Left lung (tissue), 10 donors: ENCODE data around the gene CD79A. TPM values are rescaled to one million over a fixed set of nuclear protein-coding genes. Genes with fewer than 3 reads are reported as not detected.

ENCODE experiments used
- ATAC-seq: fragments of 200-7000 bp; cut with Tn5 transposase; one replicate; pipeline ENCODE4 v1.9.1; 2020; ENCODE audit warnings: moderate library complexity
- DNase-seq, 4 donors: peaks; one replicate each; pipeline ENCODE4 v3.0.0-alpha.2; 2013 to 2020
- H3K27ac ChIP-seq, 2 donors: fragments of 200-600 bp; sonication (generic) in 1 of 2; one replicate each; pipeline versions ENCODE4 v1.5.0 to v1.8.0; 2020 to 2021
- H3K27me3 ChIP-seq, 2 donors: fragments of 200-600 bp; sonication (generic) in 1 of 2; one replicate each; pipeline versions ENCODE4 v1.5.0 to v1.8.0; 2020 to 2021
- H3K36me3 ChIP-seq, 2 donors: fragments of 200-600 bp; sonication (generic) in 1 of 2; one replicate each; pipeline versions ENCODE4 v1.5.0 to v1.8.0; 2020 to 2021
- H3K4me1 ChIP-seq, 2 donors: fragments of 200-600 bp; one replicate each; pipeline ENCODE4 v1.8.0; 2021
- H3K4me3 ChIP-seq, 2 donors: fragments of 200-600 bp; sonication (generic) in 1 of 2; one replicate each; pipeline versions ENCODE4 v1.5.0 to v1.8.0; 2020 to 2021; ENCODE audit warnings: mild to moderate bottlenecking in 1 of 2
- H3K9me3 ChIP-seq, 2 donors: fragments of 200-600 bp; sonication (generic) in 1 of 2; one replicate each; pipeline versions ENCODE4 v1.5.0 to v1.8.0; 2020 to 2021
- CTCF ChIP-seq, 2 donors: fragments of 200-600 bp; sonication (generic) in 1 of 2; IDR thresholded peaks; one replicate each; pipeline versions ENCODE4 v1.5.0 to v1.8.0; 2021; ENCODE audit warnings: antibody characterized with exemption in 2 of 2
- intact Hi-C, 2 donors: fragments of 100-400 bp; cut with DNase I; formaldehyde crosslinking; loops; one replicate each; pipeline versions ENCODE4 v1.11.2 to v1.14.2; 2022
- polyA plus RNA-seq, 6 donors: library from polyadenylated mRNA; unstranded; fragments of 120-200 nt; gene quantifications; one replicate each; pipeline ENCODE4 v1.2.1, GENCODE V29; 2013; ENCODE audit not compliant: insufficient read length in 6 of 6
- total RNA-seq, 2 donors: library from RNA; stranded (reverse); fragmentation: NEBNext Ultra II Directional; extraction: Animal tissue kit (Norgen Biotek cat#: 25700); gene quantifications; one replicate each; pipeline ENCODE4 v1.2.1, GENCODE V29; 2021
- donor health status: DM: no; HTN: yes; CAD: no.
- donor health status: DM: no; HTN: no; CAD: no.

CD79A gene
- total and polyA plus RNA-seq, 8 donors, result 0.51 to 2.3 (median 1.2) TPM

DNA sequence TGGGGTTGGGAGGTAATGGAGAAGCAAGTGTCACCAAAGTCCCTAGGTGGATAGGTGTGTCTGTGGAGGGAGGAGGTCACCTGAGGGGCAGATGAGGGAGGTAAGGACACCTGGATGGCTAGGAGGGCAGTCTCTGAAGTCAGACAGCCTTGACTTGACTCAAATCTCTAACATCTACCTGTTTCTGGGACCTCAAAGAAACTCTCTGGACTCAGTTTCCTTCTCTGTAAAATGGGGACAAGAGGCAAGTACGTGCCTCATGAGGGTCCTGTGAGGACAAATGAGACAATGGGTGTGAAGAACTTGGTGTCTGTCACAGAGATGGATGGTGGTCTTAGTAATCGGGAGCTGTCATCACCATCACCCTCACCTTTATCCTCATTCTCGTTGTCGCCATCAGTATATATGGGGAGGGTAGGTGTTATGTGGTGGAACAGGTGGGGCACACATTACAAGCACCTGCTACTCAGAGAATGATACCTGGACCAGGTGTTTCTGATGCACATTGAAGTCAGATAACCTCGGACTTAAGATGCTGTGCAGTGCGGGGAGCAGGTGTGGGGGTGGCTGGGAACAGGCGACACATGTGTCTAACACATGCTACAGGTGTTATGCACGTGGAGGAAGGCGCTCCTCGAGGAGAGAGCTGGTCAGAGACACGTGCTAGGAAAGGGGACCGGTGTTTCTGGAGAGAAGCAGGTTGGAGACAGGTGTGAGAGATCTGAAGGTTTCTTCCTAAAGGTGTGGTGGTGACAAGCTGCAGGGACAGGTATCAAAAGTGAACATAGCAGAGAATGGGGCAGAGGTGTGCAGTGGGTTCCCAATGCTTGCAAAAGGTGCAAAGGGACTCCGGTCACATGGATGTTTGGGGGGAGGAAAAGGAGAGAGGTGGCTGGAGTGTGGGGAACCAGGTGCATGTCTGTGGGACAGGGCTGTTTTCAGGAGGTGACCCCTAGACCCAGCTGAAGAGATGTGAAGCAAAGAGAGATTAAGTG, 47.4 kb downstream of the CD79A start:
- TF ChIP-seq CTCF (IDR thresholded peaks at IDR 0.05), result no peak
- no peak for DNase-seq
- H3K27me3 ChIP-seq, result peaks cover 40 to 99% of the 10 kb centered on the region in 2 donors
- no peaks in the 10 kb centered on the region for H3K36me3 ChIP-seq
- intact Hi-C loops, result no loop called here
- H3K4me3 ChIP-seq, result no peak overlapping the region
- peaks cover 10 to 20% of the 10 kb centered on the region in 2 donors for H3K4me1 ChIP-seq
- ATAC-seq, result no peak
- no peaks in the 10 kb centered on the region for H3K9me3 ChIP-seq
- H3K27ac ChIP-seq, result no peak overlapping the region

DNA sequence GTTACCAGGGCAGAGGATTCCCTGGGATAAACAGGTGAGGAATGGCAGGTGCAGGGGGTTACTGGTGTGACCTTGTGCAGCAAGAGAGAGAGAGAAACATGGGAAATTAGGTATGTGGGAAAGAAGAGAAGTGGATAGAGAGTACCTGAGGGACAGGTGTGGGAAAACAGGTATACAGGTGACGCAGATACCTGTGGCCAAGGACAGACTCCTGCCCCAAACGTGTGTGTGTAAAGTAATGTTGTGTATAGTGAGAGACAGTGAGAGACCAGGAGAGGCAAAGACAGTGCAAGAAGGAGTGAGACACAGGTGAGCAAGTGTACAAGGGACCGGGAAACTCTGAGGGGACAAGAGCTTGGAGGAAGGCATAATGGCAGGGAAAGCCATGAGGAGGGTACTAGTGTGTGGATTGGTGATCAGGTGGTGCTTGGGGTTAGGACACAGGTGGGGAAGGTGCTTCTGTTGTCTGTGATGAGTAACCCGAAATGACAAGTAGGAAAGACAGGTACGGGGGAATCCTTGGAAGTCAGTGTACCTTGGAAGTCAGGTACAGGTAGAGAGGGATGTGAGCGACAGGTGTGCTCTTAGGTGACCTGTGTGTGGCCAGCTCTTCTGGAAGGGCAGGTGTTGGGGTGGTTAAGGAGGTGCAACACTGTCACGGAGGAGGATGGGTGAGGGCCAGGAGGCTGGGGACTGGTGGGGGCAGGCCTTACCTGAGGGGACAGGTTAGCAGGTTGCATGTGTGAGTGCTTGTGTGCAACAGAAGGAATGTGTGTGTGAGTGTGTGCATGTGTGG, 48.3 kb downstream of the CD79A start:
- Histone ChIP-seq H3K9me3 (no peaks in the 10 kb centered on the region), H3K27me3 (peaks cover 48 to 99% of the 10 kb centered on the region in 2 donors), H3K27ac (no peak overlapping the region), H3K36me3 (no peaks in the 10 kb centered on the region), H3K4me3 (no peak overlapping the region), H3K4me1 (peaks cover 10 to 20% of the 10 kb centered on the region in 2 donors)
- TF ChIP-seq CTCF (IDR thresholded peaks at IDR 0.05), result no peak
- intact Hi-C loops, result no loop called here
- DNase-seq (no peak), ATAC-seq (no peak)

DNA sequence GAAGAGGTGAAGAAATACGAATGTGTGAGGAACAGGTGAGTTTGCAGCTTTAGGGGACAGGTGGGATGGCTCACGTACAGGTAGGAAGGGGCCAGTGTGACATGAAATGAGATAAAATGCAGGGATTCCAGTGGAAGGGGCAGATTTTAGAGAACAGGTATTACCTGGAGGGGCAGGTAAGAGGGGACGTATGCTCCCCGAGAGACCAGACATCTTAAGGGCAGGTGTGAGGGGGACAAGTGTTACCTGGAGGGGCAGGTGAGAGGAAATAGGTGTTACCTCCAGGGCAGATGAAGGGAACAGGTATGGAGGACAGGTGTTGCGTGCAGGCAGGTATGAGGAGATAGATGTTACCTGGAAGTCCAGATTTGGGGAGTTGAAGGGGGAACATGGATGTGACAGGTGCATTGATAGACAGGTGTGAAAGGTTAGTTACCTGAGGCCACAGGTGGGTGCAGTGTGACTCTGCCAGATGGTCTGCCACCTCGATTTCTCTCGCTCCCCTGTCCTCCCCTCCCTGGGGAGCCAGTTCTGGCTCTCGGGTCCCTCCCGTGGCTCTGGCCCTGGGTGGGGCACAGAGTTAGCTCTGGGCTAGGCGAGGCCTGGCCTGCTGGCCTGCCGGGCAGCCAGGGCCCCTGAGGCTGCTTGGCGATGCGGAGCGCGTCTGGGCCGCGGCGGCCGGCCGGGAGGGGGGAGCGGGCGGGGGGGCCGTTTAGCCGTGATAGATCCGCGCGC, 49.1 kb downstream of the CD79A start:
- no peaks in the 10 kb centered on the region for H3K36me3 ChIP-seq
- intact Hi-C loops, result no loop called here
- no peak for TF ChIP-seq CTCF (IDR thresholded peaks at IDR 0.05)
- no peak for DNase-seq
- no peaks in the 10 kb centered on the region for H3K9me3 ChIP-seq
- no peak overlapping the region for H3K27ac ChIP-seq
- no peak for ATAC-seq
- H3K27me3 ChIP-seq, result peaks cover 49 to 99% of the 10 kb centered on the region in 2 donors
- no peak overlapping the region for H3K4me3 ChIP-seq
- H3K4me1 ChIP-seq, result peaks cover 10 to 20% of the 10 kb centered on the region in 2 donors

GRCh38 chr19:41926763-41927496, 49.9 kb downstream of the CD79A start:
- peaks cover 49 to 99% of the 10 kb centered on the region in 2 donors for H3K27me3 ChIP-seq
- TF ChIP-seq CTCF (IDR thresholded peaks at IDR 0.05), result no peak
- DNase-seq (no peak), ATAC-seq (no peak)
- no peak overlapping the region for H3K27ac ChIP-seq
- H3K36me3 ChIP-seq, result no peaks in the 10 kb centered on the region
- intact Hi-C loops, result no loop called here
- no peaks in the 10 kb centered on the region for H3K9me3 ChIP-seq
- peaks cover 10 to 20% of the 10 kb centered on the region in 2 donors for H3K4me1 ChIP-seq
- H3K4me3 ChIP-seq, result no peak overlapping the region
